ENCODE measurements around the gene IKZF1. TPM values are rescaled to one million over a fixed set of nuclear protein-coding genes. Genes with fewer than 3 reads are reported as not detected.

Gene IKZF1
- total and polyA plus RNA-seq, 9 of the 15 experiments (the other 6 are each of a cell fraction or from before 2014, with no cell fraction given): 12.6 to 85.3 (median 44.7) TPM

GRCh38 chr7:50272808-50273207 lies 31.7 kb upstream of the IKZF1 start:
- no peaks in the 10 kb centered on the region for H3K9me1 ChIP-seq (ENCODE audit: control insufficient read depth, insufficient read depth, low read length)
- H2AFZ ChIP-seq (ENCODE audit: low read depth, low read length): no peak overlapping the region
- peaks cover 0 to 6% of the 10 kb centered on the region in 2 experiments; a peak in 1 of 5 replicates for H3K4me1 ChIP-seq (replicated peaks in 1 of 2; ENCODE audit: control insufficient read depth in 2 of 2, insufficient read depth in 2 of 2, low read length in 2 of 2)
- H3K79me2 ChIP-seq (ENCODE audit: control insufficient read depth, insufficient read depth, low read length): no peaks in the 10 kb centered on the region
- BruUV-seq (replicated peaks): no TSS peak
- H3K4me2 ChIP-seq (ENCODE audit: insufficient read depth, low read length): no peak overlapping the region
- CTCF ChIA-PET (ENCODE audit: low intra/inter-chr PET ratio): no interaction called here
- no peak for TF ChIP-seq NR3C1 (CRISPR knock-in tag; IDR thresholded peaks at IDR 0.05)
- TF ChIP-seq CHAMP1 (IDR thresholded peaks at IDR 0.05): no peak
- no peak for TF ChIP-seq TCF15 (CRISPR knock-in tag; IDR thresholded peaks at IDR 0.05)
- no peak for TF ChIP-seq NR2C1 (IDR thresholded peaks at IDR 0.05)
- TF ChIP-seq NR2C1 (tag; IDR thresholded peaks at IDR 0.05): no peak
- no peak for TF ChIP-seq ATF7 (IDR thresholded peaks at IDR 0.05)
- no peak for TF ChIP-seq HNRNPUL1 (IDR thresholded peaks at IDR 0.05; ENCODE audit: low read length)
- no peak for TF ChIP-seq POLR2AphosphoS5 (IDR thresholded peaks at IDR 0.05; ENCODE audit: control insufficient read depth, insufficient read depth, low read depth, low read length)
- no peak for TF ChIP-seq POU5F1 (IDR thresholded peaks at IDR 0.05; ENCODE audit: borderline replicate concordance, low read depth, low read length, partially characterized antibody)
- TF ChIP-seq ZNF511 (CRISPR knock-in tag; IDR thresholded peaks at IDR 0.05): no peak
- TF ChIP-seq NFIC (IDR thresholded peaks at IDR 0.05): no peak
- no peak for TF ChIP-seq RBM15 (IDR thresholded peaks at IDR 0.05; ENCODE audit: insufficient read depth, low read length)
- TF ChIP-seq FOXK2 (conservative IDR thresholded peaks at IDR 0.05 in 1 of 2, IDR thresholded peaks at IDR 0.05 in 1 of 2; ENCODE audit: low read depth in 2 of 2): no peak
- no peak for TF ChIP-seq SNRNP70 (optimal IDR thresholded peaks at IDR 0.05; ENCODE audit: low read depth, low read length)
- TF ChIP-seq SRSF9 (IDR thresholded peaks at IDR 0.05; ENCODE audit: borderline replicate concordance, low read depth, low read length): no peak
- no peak for TF ChIP-seq FOXK1 (CRISPR knock-in tag; IDR thresholded peaks at IDR 0.05; ENCODE audit: borderline replicate concordance)
- TF ChIP-seq ZNF354B (CRISPR knock-in tag; IDR thresholded peaks at IDR 0.05): no peak
- TF ChIP-seq MCM2 (IDR thresholded peaks at IDR 0.05; ENCODE audit: low read depth): no peak
- TF ChIP-seq USF2 (CRISPR knock-in tag; IDR thresholded peaks at IDR 0.05): no peak
- DNase-seq (ENCODE audit: extremely low read depth in 1 of 4, low spot score in 3 of 4): no peak
- no peaks in the 10 kb centered on the region for H3K9me3 ChIP-seq (replicated peaks; ENCODE audit: control insufficient read depth, insufficient read depth, low read depth, low read length)
- no peak overlapping the region for H3K9ac ChIP-seq (ENCODE audit: insufficient read depth in 1 of 2, low read depth in 2 of 2, low read length in 2 of 2)
- no peak overlapping the region for H3K4me3 ChIP-seq
- no peak for FAIRE-seq
- no peaks in the 10 kb centered on the region for H3K36me3 ChIP-seq (ENCODE audit: control insufficient read depth, insufficient read depth, low read length)
- in situ Hi-C loops (cut with MboI): no loop called here
- POLR2A ChIA-PET: interaction anchor here (2.1 kb wide), 1 partner anchor 14 kb away, joined by 5 read pairs; no protein-coding TSS in a partner anchor
- H4K20me1 ChIP-seq (replicated peaks; ENCODE audit: control insufficient read depth, insufficient read depth, low read length): no peaks in the 10 kb centered on the region
- no peak overlapping the region for H3K27ac ChIP-seq (ENCODE audit: extremely low read depth, low read depth, low read length)
- intact Hi-C loops (cut with micrococcal nuclease): no loop called here
- 10% methylated on average over 3 of the region's 3 CpGs for WGBS (ENCODE audit: insufficient coverage, low coverage, missing lambda C conversion rate)
- no peaks in the 10 kb centered on the region for H3K27me3 ChIP-seq (ENCODE audit: control insufficient read depth in 2 of 2, insufficient read depth in 2 of 2, low read length in 2 of 2)
- ATAC-seq: no peak
